HG03378 (cell line): ENCODE results near the gene IL4I1.

Source experiments
- ATAC-seq: cut with Tn5 transposase; IDR thresholded peaks from one replicate; pipeline ENCODE4 v1.9.1; 2021; ENCODE audit warnings: mild to moderate bottlenecking, moderate library complexity; ENCODE audit not compliant: unreplicated experiment

Gene IL4I1

DNA sequence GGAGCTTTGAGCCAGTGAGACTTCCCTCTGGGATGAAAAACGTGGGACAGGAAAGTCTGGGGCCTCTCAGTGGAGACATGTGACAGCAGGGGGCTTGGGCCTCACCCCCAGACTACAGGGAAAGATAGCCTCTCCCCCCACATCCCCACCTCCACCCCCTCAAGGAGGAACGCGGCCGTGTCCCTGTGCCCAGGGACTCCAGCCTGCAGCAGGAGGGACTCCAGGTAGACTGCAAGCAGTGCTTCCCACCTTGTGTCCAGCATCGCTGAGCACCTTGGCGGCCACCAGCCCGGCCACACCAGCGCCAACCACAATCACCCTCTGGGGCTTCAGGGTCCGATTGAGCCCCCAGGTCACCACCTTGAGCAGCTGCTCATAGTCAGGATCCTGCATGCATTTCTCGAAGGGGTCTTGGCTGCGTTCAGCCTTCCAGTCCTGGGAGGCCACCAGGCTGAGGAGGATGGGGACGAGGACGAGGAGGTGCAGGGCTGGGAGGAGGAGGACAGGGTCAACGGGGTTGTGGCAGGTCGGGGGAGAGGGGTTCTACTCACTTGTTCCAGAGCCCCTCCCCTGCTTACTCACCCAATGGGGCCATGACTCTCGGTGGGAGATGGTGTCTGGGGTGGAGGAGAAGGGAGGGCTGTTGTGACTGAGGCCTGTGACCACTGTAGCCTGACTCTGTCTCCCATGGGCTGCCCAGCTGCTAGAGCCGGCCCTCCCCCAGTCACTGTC, 955 bp downstream of the IL4I1 start:
- ATAC-seq = no peak

DNA sequence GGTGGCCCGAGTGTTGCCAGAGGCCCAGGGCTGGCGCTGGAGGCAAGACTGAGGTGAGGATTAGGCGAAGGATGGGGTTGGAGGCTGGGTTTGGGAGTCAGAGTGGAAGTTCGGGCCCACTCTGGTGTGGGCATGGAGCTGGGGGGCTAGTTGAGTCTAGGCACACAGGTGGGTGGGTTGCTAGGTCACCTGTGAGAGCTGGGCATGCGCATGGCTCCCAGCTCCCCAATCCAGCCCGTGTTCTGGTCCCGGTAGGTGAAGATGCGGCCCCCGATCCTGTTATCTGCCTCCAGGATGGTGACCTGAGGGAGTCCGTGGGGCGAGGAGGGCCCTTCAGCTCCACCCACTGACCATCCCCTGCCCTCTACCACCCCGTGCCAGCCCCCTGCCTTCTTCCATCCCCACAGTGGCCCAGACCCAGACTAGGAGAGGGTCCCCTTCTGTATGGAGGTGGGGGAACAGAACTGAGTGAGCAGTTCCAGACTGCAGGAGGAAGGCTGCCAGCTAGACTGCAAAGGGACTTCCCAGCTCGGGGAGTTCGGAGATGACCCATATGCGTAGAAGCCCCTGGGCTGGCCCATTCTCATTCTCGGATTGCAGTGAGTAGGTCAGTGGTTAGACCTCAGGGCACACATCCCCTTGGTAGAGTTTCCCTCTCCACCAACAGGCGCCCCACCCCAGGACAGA, 1.7 kb downstream of the IL4I1 start:
- ATAC-seq = no peak

DNA sequence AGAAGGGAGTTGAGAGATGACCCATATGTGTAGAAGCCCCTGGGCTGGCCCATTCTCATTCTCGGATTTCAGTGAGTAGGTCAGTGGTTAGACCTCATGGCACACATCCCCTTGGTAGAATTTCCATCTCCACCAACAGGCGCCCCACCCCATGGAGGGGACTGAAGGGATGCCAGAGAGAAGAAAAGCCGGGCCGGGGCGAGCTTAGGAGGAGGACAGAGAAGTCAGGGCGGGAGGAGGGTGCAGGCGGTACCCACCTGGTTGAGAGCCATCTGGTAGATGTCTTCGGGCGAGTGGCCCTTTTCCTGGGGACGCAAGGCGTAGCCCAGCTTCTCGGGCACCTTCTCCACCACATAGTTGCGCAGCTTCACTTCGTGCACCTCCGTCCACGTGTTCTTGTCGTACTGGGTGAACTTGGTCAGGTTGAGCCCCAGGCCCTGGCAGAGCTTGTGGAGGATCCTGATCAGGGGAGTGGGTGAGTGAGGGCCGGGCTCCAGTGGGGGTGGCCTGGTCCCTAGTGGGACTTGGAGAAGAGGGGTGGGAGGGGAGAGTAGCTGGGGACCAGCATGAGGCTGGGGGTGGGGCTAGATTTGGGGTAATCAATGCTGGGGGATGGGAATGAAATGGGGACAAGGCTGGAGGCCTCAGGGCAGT, 2.5 kb downstream of the IL4I1 start:
- no peak for ATAC-seq

DNA sequence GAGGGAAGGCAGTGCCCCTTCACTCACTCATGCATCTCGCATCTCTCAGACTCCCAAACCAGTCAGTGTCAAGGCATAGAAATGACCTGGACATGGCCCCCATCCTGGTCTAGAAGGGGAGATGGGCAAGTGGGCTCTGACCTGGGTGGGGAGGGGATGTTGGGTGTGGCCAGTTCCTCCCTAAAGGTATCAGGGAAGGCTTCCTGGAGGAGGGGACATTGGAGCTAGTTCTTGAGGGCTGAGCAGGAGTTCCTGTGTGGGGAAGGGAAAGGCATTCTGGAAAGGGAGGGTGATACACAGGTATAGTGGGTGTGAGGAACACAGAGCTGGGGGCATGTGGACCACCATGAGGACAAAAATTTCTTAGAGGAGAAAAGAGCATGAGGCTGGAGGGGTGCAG, 4.0 kb downstream of the IL4I1 start:
- no peak for ATAC-seq

DNA sequence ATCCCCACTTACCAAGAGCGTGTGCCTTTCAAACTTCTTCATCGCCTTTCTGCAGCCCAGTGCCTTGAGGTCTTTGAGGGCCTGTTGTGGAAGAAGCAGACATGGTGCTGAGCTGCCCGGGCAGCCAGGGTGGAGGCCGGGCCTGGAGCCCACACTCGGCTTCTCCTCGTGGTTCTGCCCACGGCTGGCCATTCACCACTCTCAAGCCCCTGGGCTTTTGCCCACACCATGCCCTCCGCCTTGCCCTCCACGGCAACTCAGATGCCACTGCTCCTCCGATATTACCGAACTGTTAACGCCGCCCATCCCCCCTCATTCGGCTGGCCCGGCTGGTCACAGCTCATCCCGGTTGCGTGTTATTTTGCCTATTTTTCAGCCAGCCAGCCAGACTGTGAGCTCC, 5.3 kb downstream of the IL4I1 start:
- ATAC-seq = no peak

DNA sequence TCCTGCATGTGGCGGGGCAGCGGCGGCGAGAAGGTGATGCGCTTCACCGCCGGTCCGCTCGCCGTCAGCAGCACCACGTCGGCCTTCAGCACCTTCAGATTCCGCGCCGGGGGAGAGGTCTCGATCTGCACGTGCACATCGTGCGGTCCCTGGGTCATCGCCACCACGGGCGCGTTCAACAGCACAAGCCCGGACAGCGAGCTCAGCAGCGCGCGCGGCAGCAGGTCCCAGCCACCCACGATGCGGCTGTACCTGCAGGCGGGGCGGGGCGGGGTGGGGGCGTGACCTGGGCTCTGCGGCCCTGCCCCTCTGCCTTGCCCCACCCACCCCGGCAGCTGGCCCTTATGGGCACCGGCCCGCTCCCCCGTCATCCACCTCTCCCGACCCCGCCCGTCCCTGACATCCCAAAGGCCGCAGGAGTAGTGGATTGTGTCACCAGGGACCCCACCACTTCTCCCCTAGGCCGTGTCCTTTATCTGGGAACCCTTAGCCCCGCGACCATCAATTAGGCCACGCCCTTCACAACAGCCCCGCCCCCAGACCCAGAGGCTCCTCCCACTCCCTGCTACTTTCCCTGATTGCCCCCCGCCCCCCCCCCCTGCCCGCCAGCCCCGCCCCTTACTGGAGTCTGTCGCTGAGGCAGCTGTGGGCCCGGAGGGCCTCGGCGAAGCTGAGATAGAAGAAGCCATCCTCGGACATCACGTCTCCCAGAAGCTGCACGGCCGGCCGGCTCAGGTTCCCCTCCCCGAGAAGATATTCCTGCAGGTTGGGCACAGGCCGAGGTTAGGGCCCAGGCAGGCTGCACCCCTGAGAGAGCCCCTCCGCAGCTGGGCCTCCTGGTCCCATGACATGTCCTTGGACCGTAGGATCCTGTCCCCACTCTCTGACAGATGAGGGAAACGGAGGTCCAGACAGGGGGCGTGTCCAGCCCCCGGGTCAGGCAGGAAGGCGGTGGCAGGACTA, 6.1 kb downstream of the IL4I1 start:
- no peak for ATAC-seq

DNA sequence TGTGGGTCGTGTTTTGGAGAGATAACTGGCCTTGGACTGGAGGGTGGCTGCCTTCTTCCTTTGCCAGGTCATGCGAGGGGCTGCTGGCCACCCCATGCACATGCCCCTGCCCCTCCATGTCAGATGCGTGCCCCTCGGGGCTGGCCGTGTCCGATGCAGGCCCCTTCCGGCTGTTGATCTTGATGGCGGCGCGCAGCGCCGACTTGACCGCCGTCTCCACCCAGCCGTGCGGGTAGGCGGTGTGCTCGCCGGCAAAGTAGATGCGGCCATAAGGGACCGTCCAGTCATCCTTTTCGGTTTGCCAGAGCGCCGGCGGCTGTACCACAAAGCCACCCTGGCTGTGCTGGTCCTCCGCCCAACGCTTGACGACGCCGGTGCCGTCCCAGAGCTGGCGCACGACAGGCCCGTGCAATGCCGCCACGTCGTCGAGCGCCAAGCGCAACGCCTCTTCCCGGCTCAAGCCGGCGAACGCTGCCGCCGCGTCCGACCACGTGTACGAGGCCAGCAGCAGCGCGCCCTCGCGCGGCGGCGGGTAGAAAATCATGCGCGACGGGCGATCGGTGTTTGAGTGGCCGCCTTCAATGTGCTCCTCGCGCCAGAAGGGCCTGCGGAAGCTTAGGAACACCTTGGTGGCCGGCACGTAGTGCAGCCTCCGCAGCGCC, 6.9 kb downstream of the IL4I1 start:
- no peak for ATAC-seq

DNA sequence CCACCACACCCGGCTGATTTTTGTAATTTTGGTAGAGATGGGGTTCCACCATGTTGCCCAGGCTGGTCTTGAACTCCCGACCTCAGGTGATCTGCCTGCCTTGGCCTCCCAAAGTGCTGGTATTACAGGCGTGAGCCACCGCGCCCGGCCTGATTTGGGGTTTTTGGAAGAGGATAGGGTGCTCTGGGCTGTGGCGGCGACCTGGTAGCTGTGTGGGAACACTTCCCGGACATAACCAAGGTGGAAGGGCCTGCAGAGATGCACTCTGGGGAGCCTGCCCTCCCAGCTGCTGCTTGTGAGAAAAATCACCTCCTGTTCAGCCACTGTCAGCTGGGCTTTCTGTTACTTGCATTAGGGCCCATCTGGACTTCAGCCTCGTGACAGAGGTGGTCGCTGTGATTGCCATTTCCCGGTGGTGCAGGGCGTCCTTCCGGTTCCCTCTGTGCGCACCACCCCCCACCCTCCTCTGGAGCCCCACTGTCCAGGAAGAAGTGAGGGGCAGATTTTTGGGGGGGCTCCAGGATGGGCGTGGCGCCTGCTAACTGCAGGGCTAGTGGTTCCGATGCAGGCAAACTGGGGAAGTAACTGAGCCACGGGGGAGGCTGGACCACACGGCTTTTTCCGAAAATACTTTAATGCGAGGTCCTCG, 7.5 kb downstream of the IL4I1 start:
- no peak for ATAC-seq

DNA sequence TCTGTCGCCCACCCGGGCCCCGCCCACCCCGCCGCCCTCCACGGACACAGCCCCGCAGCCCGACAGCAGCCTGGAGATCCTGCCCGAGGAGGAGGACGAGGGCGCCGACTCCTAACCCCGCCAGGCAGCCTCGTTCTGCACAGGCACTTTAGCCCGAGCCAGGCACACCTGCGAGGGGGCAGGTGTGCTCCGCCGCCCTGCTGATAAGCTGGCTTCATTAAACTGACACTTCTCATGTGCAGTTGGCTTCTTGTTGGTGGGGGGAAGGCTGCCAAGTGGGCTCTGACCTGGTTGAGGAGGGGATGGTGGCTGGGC, 8.2 kb downstream of the IL4I1 start:
- no peak for ATAC-seq

DNA sequence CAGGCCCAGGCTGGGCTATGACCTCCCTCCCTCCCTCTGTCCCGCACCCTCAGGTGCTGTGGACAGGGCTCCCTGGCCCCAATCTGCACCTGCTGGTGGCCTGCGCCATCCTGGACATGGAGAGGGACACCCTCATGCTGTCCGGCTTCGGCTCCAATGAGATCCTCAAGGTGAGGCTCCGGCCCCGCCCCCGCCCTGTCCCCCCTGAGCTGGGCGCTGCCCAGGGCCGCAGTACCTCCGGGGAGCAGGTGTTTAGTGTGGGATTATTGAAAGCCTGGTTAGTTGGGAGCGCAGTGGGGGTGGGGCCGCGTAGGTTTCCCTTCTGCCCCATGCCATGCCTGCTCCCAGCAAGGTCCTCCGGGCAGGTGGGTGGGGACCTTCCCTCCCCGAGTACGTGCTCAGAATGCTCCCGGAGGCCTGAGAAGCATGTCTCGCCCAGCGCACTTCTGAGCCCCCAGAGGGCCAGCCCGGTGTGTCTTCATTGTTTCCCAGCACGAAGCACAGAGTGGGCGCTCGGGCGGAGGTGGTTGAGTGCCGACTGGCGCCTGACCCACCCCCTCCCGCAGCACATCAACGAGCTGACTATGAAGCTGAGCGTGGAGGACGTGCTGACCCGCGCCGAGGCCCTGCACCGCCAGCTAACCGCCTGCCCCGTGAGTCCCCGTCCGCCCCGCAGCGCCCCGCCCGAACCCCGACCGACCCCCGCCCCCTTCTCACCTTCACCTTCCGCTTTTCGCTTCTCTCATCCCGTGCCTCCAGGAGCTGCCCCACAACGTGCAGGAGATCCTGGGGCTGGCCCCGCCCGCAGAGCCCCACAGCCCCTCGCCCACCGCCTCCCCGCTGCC, 8.8 kb downstream of the IL4I1 start:
- no peak for ATAC-seq

DNA sequence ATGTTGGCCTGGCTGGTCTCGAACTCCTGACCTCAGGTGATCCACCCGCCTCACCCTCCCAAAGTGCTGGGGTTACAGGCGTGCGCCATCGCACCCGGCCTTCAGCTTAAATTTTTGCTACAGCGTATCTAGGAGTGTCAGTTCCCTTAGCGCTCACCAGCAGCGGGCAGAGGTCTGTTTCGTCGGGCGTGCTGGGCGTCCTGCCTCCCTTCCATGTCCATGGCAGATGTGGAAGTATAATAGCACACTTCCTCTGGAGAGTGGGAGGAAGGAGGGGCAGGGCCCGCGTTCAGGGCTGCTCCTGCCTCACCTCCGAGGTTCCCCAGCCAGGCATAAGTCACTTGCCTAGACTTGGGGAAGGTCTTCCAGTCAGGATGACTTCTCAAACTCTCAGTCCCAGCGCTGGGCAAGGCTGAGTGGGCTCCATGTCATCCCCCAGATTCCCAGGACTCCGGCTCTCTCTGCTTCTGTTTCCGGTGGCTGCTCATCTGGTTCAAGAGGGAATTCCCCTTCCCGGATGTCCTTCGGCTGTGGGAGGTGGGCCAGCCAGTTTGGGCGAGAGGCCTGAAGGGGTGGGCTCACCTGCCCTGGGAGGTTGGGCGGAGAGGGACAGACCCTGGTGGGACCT, 9.5 kb downstream of the IL4I1 start:
- ATAC-seq = no peak

DNA sequence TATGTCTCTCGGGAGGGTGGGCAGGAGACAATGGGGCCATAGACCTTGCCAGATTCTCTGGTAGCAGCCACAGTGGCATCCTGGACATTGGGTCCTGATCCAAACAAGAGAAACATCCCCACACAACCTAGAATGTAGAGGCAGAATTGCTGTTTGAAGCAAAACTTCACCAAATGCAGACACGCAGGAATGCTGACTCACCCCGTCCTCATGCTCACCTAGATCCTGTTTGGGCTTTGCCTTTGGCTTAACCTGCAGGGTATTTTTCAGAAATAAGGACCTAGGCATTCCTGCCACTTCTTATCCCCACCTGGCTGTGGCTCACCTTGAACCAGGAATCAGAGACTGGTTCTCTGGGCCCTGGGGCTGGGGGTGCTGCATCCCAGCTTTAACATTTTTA, 11.9 kb downstream of the IL4I1 start:
- ATAC-seq = no peak

DNA sequence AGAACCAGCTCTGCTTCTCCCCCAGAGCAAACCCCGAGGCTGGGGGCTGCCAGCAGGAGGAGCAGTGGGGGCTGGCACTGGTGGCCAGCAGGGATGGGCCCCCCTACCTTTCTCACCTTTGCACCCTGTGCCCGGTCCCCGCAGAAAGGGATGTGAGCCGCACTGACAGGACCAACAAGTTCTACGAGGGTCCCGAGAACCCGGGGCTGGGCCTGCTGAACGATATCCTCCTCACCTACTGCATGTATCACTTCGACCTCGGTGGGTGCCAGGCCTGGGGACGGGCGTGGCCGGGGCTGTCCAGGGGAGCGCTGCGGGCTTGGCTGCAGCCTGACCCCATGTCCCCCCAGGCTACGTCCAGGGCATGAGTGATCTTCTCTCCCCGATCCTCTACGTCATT, 12.6 kb downstream of the IL4I1 start:
- no peak for ATAC-seq

DNA sequence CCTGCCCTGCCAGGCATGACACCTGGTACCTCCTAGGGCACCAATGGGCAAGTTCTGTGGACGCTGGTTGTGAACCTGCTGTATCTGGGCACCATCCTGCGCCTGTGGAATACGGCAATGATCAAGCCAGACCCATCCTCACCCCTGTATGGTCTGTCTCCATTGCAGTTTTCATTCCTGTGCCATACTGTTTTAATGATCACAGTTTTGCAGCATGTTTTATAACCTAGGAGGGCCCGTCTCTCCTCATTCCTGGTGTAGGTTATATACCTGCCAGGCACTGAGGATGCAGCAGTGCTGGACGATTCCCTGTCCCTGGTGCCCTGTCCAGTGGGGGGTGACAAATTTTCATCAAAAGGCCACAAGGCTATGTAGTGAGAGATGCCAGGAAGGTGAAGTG, 13.6 kb downstream of the IL4I1 start:
- ATAC-seq = no peak

DNA sequence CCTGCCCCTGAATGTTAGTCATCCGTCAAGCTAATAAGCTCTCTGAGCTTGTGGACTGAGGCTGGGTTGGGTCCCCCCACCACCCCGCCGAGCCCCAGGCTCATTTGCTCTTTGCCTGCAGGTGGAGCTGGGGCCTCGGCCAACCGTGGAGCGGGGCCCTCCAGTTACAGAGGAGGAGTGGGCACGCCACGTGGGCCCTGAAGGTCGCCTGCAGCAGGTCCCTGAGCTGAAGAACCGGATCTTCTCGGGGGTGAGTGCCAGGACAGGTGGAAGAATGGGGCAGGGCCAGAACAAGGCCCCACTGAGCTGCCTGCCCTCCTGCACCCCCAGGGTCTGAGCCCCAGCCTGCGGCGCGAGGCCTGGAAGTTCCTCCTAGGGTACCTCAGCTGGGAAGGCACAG, 14.0 kb downstream of the IL4I1 start:
- no peak for ATAC-seq

DNA sequence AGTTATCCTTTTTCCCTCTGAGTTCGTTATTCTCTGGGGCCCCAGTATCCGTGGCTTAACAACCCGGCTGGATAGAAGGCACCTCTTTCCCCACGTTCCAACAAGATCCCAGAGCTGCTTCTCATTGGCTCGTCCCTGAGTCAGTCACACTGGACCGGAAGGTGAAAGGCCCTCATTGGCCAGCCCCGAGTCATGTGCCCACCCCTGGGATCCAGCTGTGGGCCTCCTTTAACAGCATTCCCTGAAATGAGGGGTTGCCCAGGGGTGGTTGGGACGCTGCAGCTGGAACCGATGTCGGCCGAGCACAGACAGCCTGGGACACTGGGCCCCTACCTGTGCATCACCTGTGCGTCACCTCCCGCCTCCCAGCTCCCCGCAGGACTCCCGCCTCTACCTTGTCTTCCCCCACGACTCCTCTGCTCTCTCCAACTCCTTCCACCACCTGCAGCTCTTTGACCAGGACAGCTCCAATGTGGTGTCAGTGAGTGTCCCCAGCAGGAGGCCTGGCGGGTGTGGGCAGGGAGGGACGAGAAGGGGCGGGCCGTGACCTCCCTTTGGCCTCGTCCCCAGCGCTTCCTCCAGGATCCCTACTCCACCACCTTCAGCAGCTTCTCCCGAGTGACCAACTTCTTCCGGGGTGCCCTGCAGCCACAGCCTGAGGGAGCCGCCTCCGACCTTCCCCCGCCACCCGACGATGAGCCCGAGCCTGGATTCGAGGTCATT, 14.9 kb downstream of the IL4I1 start:
- ATAC-seq = no peak

DNA sequence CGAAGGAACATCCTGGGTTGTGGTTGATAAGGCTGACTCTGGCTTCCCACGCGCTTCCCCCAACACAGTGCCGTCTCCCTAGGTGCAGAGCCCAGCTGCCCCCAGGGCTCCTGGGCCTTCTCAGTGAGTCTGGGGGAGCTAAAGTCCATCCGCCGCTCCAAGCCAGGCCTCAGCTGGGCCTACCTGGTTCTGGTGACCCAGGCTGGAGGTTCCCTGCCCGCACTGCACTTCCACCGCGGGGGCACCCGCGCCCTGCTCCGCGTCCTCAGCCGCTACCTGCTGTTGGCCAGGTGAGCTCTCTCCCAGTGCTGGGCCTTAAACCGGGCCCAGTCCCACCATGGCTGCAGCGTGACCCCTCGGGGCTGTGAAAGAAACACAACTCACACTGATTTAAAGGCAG, 15.5 kb downstream of the IL4I1 start:
- ATAC-seq = no peak

DNA sequence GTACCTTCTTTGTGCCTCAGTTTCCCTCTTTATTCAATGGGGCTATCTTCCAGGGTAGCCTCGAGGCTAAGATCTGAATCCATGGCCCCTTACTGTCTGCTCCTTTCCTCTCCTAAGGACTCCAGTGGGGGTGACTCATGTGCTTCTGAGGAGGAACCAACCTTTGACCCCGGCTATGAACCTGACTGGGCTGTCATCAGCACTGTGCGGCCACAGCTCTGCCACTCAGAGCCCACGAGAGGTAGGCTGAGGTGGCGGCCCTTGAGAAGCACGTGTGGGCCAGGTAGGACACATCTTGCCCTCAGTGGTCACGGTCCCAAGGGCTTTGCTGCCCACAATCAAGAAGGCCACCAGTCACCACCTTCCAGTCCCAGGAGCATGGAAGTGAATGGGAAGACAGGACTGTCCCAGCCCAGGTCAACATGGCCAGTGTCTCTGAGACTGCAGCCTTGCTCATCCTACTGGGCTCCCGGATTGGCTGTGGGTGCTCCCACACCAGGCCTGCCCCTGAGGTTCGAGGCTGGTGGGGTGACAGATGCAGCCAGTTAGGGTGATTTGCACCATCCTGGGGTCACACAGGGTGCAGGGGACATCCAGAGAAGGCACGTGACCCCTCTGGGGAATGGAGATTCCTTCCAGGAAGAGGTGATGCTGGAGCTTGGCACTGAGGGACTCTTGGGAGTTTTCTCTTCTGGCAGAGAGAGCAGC, 16.4 kb downstream of the IL4I1 start:
- no peak for ATAC-seq
